Gastrocnemius medialis (tissue), 4 donors: ENCODE results near the gene IL22RA1.

Experiments used
- CTCF ChIP-seq, 5 experiments: fragments of 450-650 bp in 3 of 5; fragments of 200-600 bp in 2 of 5; sonication (generic) in 2 of 5; IDR thresholded peaks in 4 of 5; conservative IDR thresholded peaks in 1 of 5; 1 replicate in 4 of 5; 2 replicates in 1 of 5; pipeline ENCODE4 v1.5.1; 2016 to 2019; ENCODE audit warnings: antibody characterized with exemption in 5 of 5, mild to moderate bottlenecking in 3 of 5, moderate library complexity in 3 of 5
- POLR2A ChIP-seq, 2 donors: fragments of 450-650 bp; IDR thresholded peaks; one replicate each; pipeline ENCODE4 v1.6.1; 2017; ENCODE audit warnings: antibody characterized with exemption in 2 of 2, mild to moderate bottlenecking in 2 of 2, moderate library complexity in 2 of 2

DNA sequence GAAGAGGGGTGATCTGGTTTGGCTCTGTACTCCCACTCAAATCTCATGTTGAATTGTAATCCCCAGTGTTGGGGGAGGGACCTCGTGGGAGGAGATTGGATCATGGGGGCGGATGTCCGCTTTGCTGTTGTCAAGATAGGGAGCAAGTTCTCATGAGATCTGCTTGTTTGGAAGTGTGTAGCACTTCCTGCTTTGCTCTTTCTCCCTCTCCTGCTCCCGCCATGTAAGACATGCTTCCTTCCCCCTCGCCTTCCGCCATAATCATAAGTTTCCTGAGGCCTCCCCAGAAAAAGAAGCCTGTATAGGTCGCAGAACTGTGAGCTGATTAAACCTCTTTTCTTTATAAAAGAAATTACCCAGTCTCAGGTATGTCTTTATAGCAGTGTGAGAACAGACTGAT lies 58.9 kb downstream of the IL22RA1 start:
- TF ChIP-seq CTCF (IDR thresholded peaks at IDR 0.05 in 4 of 5, conservative IDR thresholded peaks at IDR 0.05 in 1 of 5) (no peak), POLR2A (IDR thresholded peaks at IDR 0.05) (no peak)
